Measurements from ENCODE around the gene NAA60.

NAA60 gene

DNA sequence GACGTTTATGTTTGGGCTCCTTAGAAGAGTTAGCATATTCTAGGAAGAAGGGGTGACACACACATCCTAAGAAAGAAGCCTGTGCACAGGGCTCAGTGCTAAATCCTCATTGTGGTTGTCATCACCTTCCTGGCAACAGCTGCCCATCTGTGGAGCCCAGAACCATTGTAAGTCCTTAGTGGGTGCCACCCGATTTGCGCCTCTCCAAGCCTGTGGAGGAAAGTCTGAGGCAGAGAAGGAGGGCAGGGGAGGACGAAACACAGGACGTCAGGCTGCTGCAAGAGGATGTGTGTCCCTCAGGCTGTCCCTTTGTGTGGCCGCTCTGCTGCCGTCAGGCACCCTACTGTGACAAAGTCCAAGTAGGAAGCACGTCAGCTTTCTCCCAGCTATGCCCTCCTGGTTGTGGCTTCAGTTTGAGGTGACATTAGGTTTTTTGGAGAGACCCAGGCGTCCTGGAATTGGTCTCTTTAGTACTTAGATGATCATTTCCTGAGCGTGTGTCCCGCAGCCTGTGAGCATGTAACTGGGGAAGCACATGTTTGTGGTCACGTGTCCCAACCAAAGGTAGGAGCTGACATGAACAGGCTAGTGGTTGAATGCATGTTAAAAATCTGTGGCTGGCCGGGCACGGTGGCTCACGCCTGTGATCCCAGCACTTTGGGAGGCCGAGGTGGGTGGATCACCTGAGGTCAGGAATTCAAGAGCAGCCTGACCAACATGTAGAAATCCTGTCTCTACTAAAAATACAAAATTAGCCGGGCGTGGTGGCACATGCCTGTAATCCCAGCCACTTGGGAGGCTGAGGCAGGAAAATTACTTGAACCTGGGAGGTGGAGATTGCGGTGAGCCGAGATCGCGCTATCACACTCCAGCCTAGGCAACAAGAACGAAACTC is 68.1 kb downstream of the NAA60 start:
- H3K4me3 ChIP-seq = no peak overlapping the region
- intact Hi-C loops (cut with DNase I; ENCODE audit: low total_unique reads) = no loop called here

DNA sequence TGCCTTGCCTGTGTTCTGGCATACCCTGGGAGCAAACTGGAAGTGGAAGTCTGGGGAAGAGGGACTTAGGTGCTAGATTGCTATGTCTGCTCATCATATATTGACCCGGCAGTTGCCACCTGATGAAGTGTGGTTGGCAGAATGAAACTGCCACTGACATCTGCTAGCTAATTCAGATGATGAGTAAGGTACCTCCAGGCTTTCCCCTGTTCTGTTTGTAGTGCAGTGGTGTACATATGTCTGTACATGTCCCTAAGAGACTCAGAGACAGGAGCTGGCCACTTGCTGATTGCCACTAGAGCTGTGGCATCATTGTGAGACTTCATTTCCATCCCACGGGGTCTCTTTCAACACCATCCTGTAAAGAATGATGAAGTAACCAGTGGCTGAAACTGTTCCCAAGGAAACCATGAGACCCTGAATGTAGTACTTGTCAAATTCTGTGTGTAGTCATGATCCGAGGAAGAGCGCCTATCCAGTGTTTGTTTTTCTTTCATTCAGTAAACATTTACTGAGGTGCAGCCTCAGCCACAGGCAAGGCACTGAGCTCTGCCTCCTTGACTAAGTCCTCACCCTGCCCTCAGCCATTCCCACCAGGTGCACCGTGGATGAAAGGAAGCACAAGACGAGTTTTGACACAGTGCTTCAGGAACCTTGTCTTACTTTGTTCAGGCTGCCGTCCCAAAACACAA is 70.6 kb downstream of the NAA60 start:
- Histone ChIP-seq H3K9me3 (no peaks in the 10 kb centered on the region), H3K27ac (no peak overlapping the region), H3K27me3 (no peaks in the 10 kb centered on the region), H3K4me1 (no peaks in the 10 kb centered on the region), H3K4me3 (no peak overlapping the region), H3K36me3 (peaks cover 65 to 96% (median 78%) of the 10 kb centered on the region in 3 donors)
- intact Hi-C loops (cut with DNase I; ENCODE audit: low total_unique reads) = no loop called here
- peak in 1 of 2 donors; percentile 37 for DNase-seq
- TF ChIP-seq, protein P1, sequence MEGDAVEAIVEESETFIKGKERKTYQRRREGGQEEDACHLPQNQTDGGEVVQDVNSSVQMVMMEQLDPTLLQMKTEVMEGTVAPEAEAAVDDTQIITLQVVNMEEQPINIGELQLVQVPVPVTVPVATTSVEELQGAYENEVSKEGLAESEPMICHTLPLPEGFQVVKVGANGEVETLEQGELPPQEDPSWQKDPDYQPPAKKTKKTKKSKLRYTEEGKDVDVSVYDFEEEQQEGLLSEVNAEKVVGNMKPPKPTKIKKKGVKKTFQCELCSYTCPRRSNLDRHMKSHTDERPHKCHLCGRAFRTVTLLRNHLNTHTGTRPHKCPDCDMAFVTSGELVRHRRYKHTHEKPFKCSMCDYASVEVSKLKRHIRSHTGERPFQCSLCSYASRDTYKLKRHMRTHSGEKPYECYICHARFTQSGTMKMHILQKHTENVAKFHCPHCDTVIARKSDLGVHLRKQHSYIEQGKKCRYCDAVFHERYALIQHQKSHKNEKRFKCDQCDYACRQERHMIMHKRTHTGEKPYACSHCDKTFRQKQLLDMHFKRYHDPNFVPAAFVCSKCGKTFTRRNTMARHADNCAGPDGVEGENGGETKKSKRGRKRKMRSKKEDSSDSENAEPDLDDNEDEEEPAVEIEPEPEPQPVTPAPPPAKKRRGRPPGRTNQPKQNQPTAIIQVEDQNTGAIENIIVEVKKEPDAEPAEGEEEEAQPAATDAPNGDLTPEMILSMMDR (IDR thresholded peaks at IDR 0.05) = no peak

More for the DNA sequence above, 68.1 kb downstream of the NAA60 start:
- H3K9me3 ChIP-seq = no peaks in the 10 kb centered on the region
- no peaks in the 10 kb centered on the region for H3K27me3 ChIP-seq
- peak in 1 of 2 donors; percentile 34 for DNase-seq
- peaks cover 79 to 94% (median 81%) of the 10 kb centered on the region in 3 donors for H3K36me3 ChIP-seq
- TF ChIP-seq, protein P1 (IDR thresholded peaks at IDR 0.05) = no peak
- no peak overlapping the region for H3K27ac ChIP-seq
- no peaks in the 10 kb centered on the region for H3K4me1 ChIP-seq

DNA sequence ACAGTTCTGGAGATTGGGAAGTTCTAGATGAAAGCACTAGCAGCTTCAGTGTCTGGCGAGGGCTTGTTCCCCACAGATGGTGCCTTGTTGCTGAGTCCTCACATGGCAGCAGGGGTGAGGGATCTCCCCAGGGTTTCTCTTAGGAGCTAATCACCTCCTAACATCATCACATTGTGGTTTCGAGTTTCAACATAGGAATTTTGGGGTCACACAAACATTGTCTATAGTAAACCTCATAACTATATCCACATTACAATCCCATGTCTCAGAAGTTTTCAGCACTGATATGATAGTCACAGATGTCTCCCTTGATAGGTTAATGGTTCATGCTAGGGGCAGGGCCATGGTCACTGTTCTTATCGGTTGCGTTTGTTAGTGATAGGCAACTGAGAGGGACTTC is 71.1 kb downstream of the NAA60 start:
- H3K4me3 ChIP-seq = no peak overlapping the region
- intact Hi-C loops (cut with DNase I; ENCODE audit: low total_unique reads) = no loop called here
- no peaks in the 10 kb centered on the region for H3K9me3 ChIP-seq
- peaks cover 59 to 96% (median 77%) of the 10 kb centered on the region in 3 donors for H3K36me3 ChIP-seq
- TF ChIP-seq, protein P1 (IDR thresholded peaks at IDR 0.05) = no peak
- no peak for DNase-seq
- no peaks in the 10 kb centered on the region for H3K4me1 ChIP-seq
- H3K27ac ChIP-seq = no peak overlapping the region
- no peaks in the 10 kb centered on the region for H3K27me3 ChIP-seq

DNA sequence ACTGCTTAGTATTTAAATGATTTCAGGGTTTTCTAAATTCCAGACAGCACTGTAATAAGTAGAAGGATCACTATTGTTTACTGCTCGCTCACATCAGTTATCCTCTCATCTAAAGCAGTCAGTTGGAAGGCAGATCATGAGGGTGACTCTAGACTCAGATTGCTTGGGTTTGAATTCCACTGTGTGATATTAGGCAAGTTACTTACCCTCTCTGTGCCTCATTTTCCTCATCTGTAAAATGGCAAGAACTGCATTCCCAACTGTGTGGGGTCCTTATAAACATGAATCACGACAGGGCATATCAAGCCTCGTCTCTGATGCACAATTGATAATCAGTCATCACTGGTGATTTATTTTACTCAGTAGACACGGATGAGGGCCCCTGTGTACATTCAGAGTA is 72.4 kb downstream of the NAA60 start:
- Histone ChIP-seq H3K4me3 (no peak overlapping the region), H3K27me3 (no peaks in the 10 kb centered on the region), H3K36me3 (peaks cover 51 to 94% (median 79%) of the 10 kb centered on the region in 3 donors), H3K4me1 (peaks cover 0 to 6% (median 3%) of the 10 kb centered on the region in 4 donors), H3K9me3 (no peaks in the 10 kb centered on the region), H3K27ac (no peak overlapping the region)
- intact Hi-C loops (cut with DNase I; ENCODE audit: low total_unique reads) = no loop called here
- DNase-seq = no peak
- TF ChIP-seq, protein P1 (IDR thresholded peaks at IDR 0.05) = no peak

DNA sequence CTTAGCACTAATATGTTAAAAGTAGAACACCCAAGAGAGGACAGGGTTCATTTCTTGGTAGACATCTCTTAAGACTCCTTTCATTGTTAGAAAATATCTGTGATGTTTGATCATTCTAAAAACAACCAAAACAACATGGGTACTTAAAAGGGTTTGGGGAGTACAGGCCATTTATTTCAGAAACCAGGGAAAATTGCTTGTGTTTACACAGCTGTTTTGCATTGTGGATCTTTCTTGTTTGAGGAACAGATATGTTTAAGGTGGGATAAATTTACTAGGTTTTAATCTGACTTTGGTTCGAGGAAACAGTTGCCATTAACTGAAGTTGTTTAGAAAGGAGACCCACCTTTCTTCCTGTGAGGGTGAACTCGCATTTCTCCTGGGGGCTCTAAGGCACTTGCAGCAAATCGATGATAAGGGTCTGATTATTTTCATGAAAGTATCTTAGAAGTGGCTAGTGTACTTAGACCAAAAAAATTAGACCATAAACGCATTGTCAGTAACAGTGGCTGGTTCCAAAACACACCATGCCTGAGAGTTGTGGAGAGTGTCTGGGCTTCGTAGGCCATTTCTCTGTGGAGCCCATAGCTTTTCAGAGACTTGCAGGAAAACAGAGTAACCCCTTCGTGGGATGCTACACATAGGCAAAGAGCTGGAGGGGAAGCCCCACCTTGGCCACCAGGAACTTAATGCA is 75.0 kb downstream of the NAA60 start:
- H3K4me1 ChIP-seq = peaks cover 0 to 10% (median 5%) of the 10 kb centered on the region in 4 donors
- H3K27me3 ChIP-seq = no peaks in the 10 kb centered on the region
- DNase-seq = no peak
- no peaks in the 10 kb centered on the region for H3K9me3 ChIP-seq
- peaks cover 34 to 89% (median 70%) of the 10 kb centered on the region in 3 donors for H3K36me3 ChIP-seq
- no peak overlapping the region for H3K4me3 ChIP-seq
- no peak overlapping the region for H3K27ac ChIP-seq
- intact Hi-C loops (cut with DNase I; ENCODE audit: low total_unique reads) = no loop called here
- TF ChIP-seq, protein P1 (IDR thresholded peaks at IDR 0.05) = no peak

All from tibial artery (tissue), 4 donors.